ENCODE measurements around the gene TNFRSF17. TPM values are rescaled to one million over a fixed set of nuclear protein-coding genes. Genes with fewer than 3 reads are reported as not detected.
A peak's percentile ranks its signal among the peaks of the same experiment; 100 is the strongest.
"Not testable (repeated sequence)": the region's sequence is repeated elsewhere in the genome, so short reads cannot be mapped to it uniquely, and the experiment has no call there.

The TNFRSF17 gene
- total RNA-seq (ENCODE audit: insufficient read depth, low replicate concordance), result not detected

DNA sequence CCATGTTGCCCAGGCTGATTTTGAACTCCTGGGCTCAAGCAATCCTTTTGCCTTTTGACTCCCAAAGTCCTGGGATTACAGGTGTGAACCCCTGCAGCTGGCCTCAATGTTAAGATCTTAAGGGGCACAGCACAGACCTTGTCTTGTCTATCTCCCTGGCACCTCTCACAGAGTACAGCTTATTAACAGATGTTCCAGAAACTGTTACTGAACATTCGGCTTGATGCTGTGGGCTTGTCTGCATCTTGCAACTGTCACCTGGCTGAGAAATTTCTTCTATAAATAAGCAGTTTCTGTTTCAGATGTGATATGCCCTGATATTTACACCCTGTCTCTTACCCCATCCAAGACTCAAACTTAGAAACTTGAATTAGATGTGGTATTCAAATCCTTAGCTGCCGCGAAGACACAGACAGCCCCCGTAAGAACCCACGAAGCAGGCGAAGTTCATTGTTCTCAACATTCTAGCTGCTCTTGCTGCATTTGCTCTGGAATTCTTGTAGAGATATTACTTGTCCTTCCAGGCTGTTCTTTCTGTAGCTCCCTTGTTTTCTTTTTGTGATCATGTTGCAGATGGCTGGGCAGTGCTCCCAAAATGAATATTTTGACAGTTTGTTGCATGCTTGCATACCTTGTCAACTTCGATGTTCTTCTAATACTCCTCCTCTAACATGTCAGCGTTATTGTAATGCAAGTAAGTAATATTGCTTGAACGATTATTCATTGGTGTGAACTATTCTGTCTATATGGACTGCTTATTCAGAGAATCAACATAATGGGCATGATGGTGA is at the start of gene TNFRSF17:
Gene TNFRSF17 (plus strand): TSS at position 450 of the 791 bp plus-strand sequence. CDS start 115 bp downstream, at position 565.
- no peak for DNase-seq (ENCODE audit: low spot score)

DNA sequence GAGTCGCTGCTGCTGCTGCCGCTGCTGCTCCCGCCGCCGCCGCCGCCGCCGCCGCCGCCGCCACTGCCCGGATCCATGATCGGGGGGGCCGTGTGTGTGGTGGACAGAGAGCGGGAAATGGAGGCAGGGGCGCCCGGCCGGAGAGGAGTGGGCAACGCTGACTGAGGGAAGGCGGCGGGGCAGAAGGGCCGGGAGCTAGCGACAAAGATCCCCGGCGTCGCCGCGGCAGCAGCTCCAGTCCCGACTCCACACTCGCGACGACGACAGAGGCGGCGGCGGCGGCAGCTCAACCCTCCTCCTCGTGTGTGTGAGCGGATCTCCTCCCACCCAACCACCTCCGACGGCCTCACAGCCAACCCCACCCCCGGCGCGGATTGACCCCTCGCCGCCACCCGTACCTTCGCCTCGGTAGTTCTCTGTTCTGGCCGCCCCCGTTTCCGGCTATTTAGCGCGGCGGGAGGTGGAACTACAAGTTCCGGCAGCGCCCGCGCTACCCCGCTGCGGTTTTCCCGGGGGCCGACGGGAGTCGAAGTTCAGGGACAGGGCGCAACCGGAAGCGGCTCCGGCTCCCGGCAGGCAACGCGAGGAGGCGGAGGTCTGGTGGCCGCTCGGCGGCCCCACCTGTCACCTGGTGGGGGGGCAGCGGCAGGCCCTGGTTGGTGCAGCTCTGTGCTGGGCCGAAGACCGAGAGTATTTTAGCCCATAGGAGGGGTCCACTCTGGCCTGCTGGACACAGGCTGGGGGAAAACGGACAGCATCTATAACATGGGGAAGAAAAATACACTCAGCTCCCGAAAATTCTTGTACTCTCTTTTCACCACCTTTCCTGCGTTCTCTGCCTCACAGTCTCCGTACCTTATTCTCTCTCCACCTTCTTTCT is 49.1 kb upstream of the TNFRSF17 start, which contains the start of gene GSPT1:
Gene GSPT1 (minus strand): TSS at position 313 of the 880 bp plus-strand sequence. CDS start 236 bp downstream, at position 77.
- DNase-seq (ENCODE audit: low spot score), result peak; percentile 99

DNA sequence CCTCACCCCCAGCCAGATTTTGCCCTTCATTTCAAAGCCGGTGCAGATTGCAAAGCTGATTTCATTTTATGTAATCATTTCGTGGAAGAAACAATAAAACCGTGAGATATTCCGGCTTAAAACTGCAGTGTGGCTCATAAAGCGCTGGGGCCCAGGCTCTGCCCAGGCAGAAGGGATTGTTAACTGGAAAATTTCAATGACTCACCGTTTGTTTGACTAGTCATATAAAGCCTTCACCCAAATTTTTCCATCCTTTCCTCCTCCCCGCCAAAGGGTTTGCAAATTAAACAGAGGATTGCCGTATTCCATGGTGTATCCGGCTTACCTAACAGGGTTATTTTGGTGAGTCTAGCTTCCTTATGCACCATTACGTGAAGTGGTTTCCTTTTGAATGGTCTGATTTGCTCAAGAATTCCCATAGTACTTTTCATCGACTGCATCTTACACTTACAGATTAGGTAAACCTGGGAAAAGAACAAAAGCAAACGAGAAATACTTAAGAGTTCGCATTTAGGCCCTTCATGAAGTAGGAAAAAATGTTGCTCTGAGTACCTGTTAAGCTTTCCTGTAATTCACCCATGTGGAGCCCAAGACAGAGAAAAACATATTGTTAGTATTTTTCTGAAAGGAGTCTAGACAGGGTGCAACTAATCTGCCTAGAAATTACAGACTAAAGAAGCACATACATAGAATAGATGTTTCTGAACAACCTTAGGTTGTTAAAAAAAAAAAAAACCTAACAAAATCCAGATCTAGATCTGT is 48.3 kb upstream of the TNFRSF17 start:
- peak; percentile 20 for DNase-seq (ENCODE audit: low spot score)

DNA sequence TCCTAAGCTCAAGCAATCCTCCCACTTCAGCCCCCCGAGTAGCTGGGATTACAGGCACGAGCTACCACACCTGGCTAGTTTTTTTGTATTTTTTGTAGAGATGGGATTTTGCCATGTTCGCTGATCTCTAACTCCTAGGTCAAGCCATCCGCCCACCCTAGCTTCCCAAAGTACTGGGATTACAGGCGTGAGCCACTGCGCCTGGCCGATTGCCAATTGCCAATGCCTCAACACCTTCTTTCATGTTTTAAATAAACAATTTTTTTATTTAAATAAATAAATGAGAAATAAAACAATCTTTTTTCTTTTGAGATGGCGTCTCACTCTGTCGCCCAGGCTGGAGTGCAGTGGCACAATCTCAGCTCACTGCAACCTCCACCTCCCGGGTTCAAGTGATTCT is 41.0 kb upstream of the TNFRSF17 start:
- not testable (repeated sequence) for DNase-seq (ENCODE audit: low spot score)

- not testable (repeated sequence) for DNase-seq (ENCODE audit: low spot score)
These were observed 37.7 kb upstream of the TNFRSF17 start for GRCh38 chr16:11927350-11927749.

- DNase-seq (ENCODE audit: low spot score), result not testable (repeated sequence)
These were observed 23.1 kb upstream of the TNFRSF17 start, which contains the start of gene NPIPB2 for GRCh38 chr16:11941945-11942344. Gene NPIPB2 (minus strand): TSS chr16:11942045. CDS start chr16:11942045, 0 bp downstream.

- no peak for DNase-seq (ENCODE audit: low spot score)
These were observed 18.6 kb upstream of the TNFRSF17 start for GRCh38 chr16:11946433-11946832.

DNA sequence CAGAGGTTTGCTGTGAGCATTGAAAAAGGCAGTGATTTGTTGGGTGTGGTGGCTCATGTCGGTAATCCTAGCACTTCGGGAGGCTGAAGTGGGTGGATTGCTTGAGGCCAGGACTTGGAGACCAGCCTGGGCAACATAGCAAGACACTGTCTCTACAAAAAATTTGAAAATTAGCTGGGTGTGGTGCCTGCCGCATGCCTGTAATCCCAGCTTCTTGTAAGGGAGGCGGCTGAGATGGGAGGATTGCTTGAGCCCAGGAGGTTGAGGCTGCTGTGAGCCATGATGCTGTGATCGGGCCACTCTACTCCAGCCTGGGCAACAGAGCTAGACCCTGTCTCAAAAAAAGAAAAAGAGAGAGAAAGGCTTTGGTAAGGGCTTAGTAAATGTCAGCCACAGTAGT is 16.2 kb upstream of the TNFRSF17 start:
- DNase-seq (ENCODE audit: low spot score), result peak; percentile 35

DNA sequence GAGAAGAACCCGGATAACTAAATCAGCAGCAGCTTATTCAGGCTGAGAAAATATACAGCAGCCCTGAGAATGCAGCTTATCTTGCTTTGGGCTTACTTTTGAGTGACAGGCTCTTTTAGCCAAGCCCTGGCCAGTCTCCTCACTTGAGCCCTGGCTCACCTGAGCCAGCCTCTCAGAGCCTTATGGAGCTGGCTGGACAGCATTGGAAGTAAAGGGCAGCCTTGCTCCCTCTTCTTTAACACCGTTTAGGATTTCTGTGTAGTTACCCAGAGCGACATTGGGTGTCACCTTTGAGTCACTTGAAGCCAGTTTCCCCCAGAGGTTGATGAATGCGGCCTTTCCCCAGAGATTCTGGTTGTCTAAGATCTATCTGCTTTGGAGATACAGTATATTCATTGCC is 15.5 kb upstream of the TNFRSF17 start:
- DNase-seq (ENCODE audit: low spot score), result peak; percentile 64

DNA sequence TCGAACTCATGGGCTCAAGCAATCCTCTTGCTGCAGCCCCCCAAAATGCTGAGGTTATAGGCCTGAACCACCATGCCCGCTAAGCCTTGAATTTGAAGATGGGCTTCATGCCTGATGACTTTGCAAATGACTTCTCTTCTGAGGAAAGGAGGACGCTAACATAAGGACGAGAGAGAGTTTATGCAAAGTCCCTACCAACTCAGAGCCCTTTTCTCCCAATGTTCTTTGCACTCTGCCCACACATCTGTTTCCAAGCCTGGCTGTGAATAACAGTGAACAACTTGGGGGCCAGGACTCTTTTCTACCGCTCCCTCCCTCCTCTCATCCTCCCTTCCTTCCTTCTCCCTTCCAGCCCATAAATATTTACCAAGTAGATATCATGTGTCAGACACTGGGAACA is 14.6 kb upstream of the TNFRSF17 start:
- DNase-seq (ENCODE audit: low spot score), result no peak

GRCh38 chr16:11953576-11953975 is 11.4 kb upstream of the TNFRSF17 start:
- DNase-seq (ENCODE audit: low spot score), result not testable (repeated sequence)

- DNase-seq (ENCODE audit: low spot score), result peak; percentile 74
These were observed 9.3 kb upstream of the TNFRSF17 start for GRCh38 chr16:11955713-11956123.

DNA sequence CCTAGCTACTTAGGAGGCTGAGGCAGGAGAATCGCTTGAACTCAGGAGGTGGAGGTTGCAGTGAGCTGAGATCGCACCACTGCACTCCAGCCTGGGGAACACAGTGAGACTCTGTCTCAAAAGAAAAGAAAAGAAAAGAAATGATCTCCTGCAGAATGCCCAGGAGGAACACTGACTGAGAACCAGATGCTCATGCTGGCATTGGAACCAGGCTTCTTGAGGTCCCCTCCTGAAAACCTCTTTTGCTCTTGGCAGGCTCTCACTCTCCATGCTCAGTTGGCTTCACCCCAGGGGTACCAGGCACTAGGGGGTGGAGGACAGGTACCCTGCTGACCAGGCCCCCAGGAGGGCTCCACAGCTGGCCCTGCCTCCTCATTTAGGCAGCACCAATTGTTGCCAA is 8.5 kb upstream of the TNFRSF17 start:
- no peak for DNase-seq (ENCODE audit: low spot score)

- DNase-seq (ENCODE audit: low spot score), result no peak
These were observed 7.2 kb upstream of the TNFRSF17 start for GRCh38 chr16:11957591-11958395.

GRCh38 chr16:11962457-11962856 is 2.6 kb upstream of the TNFRSF17 start:
- DNase-seq (ENCODE audit: low spot score), result not testable (repeated sequence)

DNA sequence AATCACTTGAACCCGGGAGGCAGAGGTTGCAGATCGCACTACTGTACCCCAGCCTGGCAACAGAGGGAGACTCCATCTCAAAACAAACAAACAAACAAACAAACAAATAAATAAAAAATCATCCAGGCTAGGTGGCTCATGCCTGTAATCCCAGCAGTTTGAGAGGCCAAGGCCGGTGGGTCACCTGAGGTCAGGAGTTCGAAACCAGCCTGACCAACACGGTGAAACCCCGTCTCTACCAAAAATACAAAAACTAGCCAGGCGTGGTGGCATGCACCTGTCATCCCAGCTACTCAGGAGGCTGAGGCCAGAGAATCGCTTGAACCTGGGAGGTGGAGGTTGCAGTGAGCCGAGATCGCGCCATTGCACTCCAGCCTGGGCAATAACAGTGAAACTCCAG is 2.0 kb upstream of the TNFRSF17 start:
- DNase-seq (ENCODE audit: low spot score), result not testable (repeated sequence)

DNA sequence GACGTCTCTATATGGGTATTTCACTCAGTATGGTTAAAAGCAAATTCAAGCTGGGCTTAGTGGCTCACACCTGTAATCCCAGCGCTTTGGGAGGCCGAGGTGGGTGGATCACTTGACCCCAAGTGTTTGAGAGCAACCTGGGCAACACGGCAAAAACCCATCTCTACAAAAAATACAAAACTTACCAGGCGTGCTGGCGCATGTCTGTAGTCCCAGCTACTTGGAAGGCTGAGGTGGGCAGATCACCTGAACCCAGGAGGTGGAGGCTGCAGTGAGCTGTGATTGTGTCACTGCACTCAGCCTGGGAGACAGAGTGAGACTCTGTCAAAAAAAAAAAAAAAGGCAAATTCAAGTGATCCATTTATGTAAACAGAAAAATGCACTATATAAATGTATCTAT is 1.3 kb upstream of the TNFRSF17 start:
- DNase-seq (ENCODE audit: low spot score), result no peak

GRCh38 chr16:11966173-11966572 is 1.2 kb downstream of the TNFRSF17 start:
- DNase-seq (ENCODE audit: low spot score), result no peak

DNA sequence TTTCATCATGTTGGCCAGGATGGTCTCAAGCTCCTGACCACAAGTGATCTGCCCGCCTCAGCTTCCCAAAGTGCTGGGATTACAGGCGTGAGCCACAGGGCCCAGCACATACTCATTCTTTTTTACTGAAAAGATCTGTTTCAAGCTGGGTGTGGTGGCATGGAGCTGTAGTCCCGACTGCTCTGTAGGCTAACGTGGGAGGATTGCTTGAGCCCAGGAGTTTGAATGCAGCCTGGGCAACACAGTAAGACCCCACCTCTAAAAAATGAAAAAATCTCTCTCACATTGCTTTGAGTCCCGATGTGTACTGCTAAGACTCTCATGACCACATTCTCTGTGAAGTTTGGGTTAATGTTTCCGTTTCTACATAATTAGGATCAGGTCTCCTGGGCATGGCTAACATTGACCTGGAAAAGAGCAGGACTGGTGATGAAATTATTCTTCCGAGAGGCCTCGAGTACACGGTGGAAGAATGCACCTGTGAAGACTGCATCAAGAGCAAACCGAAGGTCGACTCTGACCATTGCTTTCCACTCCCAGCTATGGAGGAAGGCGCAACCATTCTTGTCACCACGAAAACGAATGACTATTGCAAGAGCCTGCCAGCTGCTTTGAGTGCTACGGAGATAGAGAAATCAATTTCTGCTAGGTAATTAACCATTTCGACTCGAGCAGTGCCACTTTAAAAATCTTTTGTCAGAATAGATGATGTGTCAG is 2.3 kb downstream of the TNFRSF17 start:
- no peak for DNase-seq (ENCODE audit: low spot score)

DNA sequence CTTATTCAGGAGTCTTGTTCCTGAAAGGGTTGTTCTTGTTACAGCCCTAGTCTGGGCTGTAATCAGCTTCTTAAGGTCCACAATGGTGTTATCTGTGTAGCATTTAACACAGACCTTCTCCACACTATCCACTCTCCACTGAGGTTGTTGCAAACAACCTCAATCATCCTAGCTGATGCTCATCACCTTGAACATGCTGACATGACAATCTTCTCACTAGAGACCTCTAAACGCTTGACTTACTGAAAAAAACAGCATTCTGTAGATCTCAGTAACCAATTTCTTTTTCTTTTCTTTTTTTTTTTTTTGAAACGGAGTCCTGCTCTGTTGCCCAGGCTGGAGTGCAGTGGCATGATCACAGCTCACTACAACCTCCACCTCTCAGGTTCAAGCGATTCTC is 3.6 kb downstream of the TNFRSF17 start:
- no peak for DNase-seq (ENCODE audit: low spot score)

Measured in umbilical cord (tissue), 2 donors.